ENCODE measurements around the gene GPATCH2L.

Gene GPATCH2L

GRCh38 chr14:76259029-76259735, 107.5 kb downstream of the GPATCH2L start:
- no peak for DNase-seq

GRCh38 chr14:76260749-76261148, 109.0 kb downstream of the GPATCH2L start:
- no peak for DNase-seq

GRCh38 chr14:76261371-76261811, 109.7 kb downstream of the GPATCH2L start:
- DNase-seq: no peak

- DNase-seq: no peak
Observed at GRCh38 chr14:76262641-76263040, 110.9 kb downstream of the GPATCH2L start.

Data from GF-D8 (cell line).